WTC11 (cell line): Measurements from ENCODE around the gene EP300. TPM values are rescaled to one million over a fixed set of nuclear protein-coding genes. Genes with fewer than 3 reads are reported as not detected.
A peak's percentile ranks its signal among the peaks of the same experiment; 100 is the strongest.

ENCODE experiments used
- ATAC-seq: fragments of 200-7000 bp; cut with Tn5 transposase; 2 replicates; pipeline ENCODE4 v1.10.0; 2021; ENCODE audit warnings: mild to moderate bottlenecking, moderate library complexity
- CTCF ChIA-PET: fragments of 300-600 bp; sonication (Branson Sonifier 250); formaldehyde crosslinking; loops from one replicate; lab custom pipeline; 2021; ENCODE audit warnings: antibody characterized with exemption; lab: Charles Lee
- POLR2A ChIA-PET: fragments of 350-600 bp; sonication (Branson Sonifier 250); formaldehyde crosslinking; loops from one replicate; lab custom pipeline; 2021; ENCODE audit warnings: antibody characterized with exemption; lab: Charles Lee
- DNase-seq: peaks from one replicate; pipeline ENCODE4 v3.0.0; 2021; ENCODE audit warnings: low spot score
- H3K27ac Mint-ChIP-seq: 2 replicates; pipeline ENCODE4 v1.8.0; 2021; ENCODE audit warnings: mixed read lengths
- H3K27me3 Mint-ChIP-seq: 2 replicates; pipeline ENCODE4 v1.8.0; 2021; ENCODE audit warnings: low read depth, mild to moderate bottlenecking, moderate library complexity, mixed read lengths
- H3K36me3 Mint-ChIP-seq: 2 replicates; pipeline ENCODE4 v1.8.0; 2021; ENCODE audit warnings: mixed read lengths
- H3K4me1 Mint-ChIP-seq: 2 replicates; pipeline ENCODE4 v1.8.0; 2022; ENCODE audit warnings: mixed read lengths
- H3K4me3 Mint-ChIP-seq: 2 replicates; pipeline ENCODE4 v1.8.0; 2021; ENCODE audit warnings: mild to moderate bottlenecking, moderate library complexity, mixed read lengths
- H3K9me3 Mint-ChIP-seq: 2 replicates; pipeline ENCODE4 v1.8.0; 2021; ENCODE audit warnings: mixed read lengths
- ARID4B ChIP-seq: sonication (generic); formaldehyde crosslinking; IDR thresholded peaks from 2 replicates; pipeline ENCODE4 v1.8.0; 2023; ENCODE audit warnings: missing genetic modification reagents, mild to moderate bottlenecking, borderline replicate concordance
- CBFB ChIP-seq: sonication (generic); formaldehyde crosslinking; IDR thresholded peaks from 2 replicates; pipeline ENCODE4 v1.8.1; 2022; ENCODE audit warnings: mild to moderate bottlenecking, low read depth, missing genetic modification reagents
- E2F4 ChIP-seq: sonication (generic); formaldehyde crosslinking; IDR thresholded peaks from 2 replicates; pipeline ENCODE4 v1.8.1; 2022; ENCODE audit warnings: low read depth, mild to moderate bottlenecking, moderate library complexity, missing genetic modification reagents, borderline replicate concordance
- FOXK1 ChIP-seq: sonication (generic); formaldehyde crosslinking; IDR thresholded peaks from 2 replicates; pipeline ENCODE4 v1.8.0; 2022; ENCODE audit warnings: mild to moderate bottlenecking, moderate library complexity, missing genetic modification reagents
- FOXP1 ChIP-seq: sonication (generic); formaldehyde crosslinking; IDR thresholded peaks from 2 replicates; pipeline ENCODE4 v1.8.0; 2022; ENCODE audit warnings: missing genetic modification reagents, mild to moderate bottlenecking, moderate library complexity, borderline replicate concordance
- GABPB1 ChIP-seq: sonication (generic); formaldehyde crosslinking; IDR thresholded peaks from 2 replicates; pipeline ENCODE4 v1.8.1; 2023; ENCODE audit warnings: mild to moderate bottlenecking, missing genetic modification reagents
- JUN ChIP-seq: sonication (generic); formaldehyde crosslinking; IDR thresholded peaks from 2 replicates; pipeline ENCODE4 v1.8.0; 2023; ENCODE audit warnings: mild to moderate bottlenecking, missing genetic modification reagents
- MXD4 ChIP-seq: fragments of 250-450 bp; sonication (Bioruptor Pico); IDR thresholded peaks from 2 replicates; pipeline ENCODE4 v1.8.0; 2021; ENCODE audit warnings: mild to moderate bottlenecking, moderate library complexity, borderline replicate concordance
- NFATC4 ChIP-seq: fragments of 250-450 bp; sonication (Bioruptor Pico); IDR thresholded peaks from 2 replicates; pipeline ENCODE4 v1.9.0; 2021; ENCODE audit warnings: mild to moderate bottlenecking
- NFE2L1 ChIP-seq: sonication (generic); formaldehyde crosslinking; IDR thresholded peaks from 2 replicates; pipeline ENCODE4 v1.8.1; 2023; ENCODE audit warnings: missing genetic modification reagents
- NR1H2 ChIP-seq: sonication (generic); formaldehyde crosslinking; IDR thresholded peaks from 2 replicates; pipeline ENCODE4 v1.9.0; 2021; ENCODE audit warnings: mild to moderate bottlenecking, moderate library complexity, missing genetic modification reagents
- SMAD3 ChIP-seq: sonication (generic); formaldehyde crosslinking; IDR thresholded peaks from 2 replicates; pipeline ENCODE4 v1.8.0; 2022; ENCODE audit warnings: missing genetic modification reagents, mild to moderate bottlenecking, borderline replicate concordance
- SP1 ChIP-seq: sonication (generic); formaldehyde crosslinking; conservative IDR thresholded peaks from 2 replicates; pipeline ENCODE4 v1.8.1; 2022; ENCODE audit warnings: missing genetic modification reagents
- TP53 ChIP-seq: sonication (generic); formaldehyde crosslinking; IDR thresholded peaks from 2 replicates; pipeline ENCODE4 v1.8.1; 2023; ENCODE audit warnings: mild to moderate bottlenecking, missing genetic modification reagents
- ZMAT4 ChIP-seq: fragments of 250-450 bp; sonication (Bioruptor Pico); IDR thresholded peaks from 2 replicates; pipeline ENCODE4 v1.9.0; 2021; ENCODE audit warnings: mild to moderate bottlenecking
- ZNF317 ChIP-seq: sonication (generic); formaldehyde crosslinking; IDR thresholded peaks from 2 replicates; pipeline ENCODE4 v1.8.1; 2023; ENCODE audit warnings: low read depth, mild to moderate bottlenecking, moderate library complexity, missing genetic modification reagents, borderline replicate concordance
- ZNF416 ChIP-seq: fragments of 250-450 bp; sonication (Bioruptor Pico); IDR thresholded peaks from 2 replicates; pipeline ENCODE4 v1.9.0; 2021; ENCODE audit warnings: mild to moderate bottlenecking, inconsistent platforms
- ZNF423 ChIP-seq: fragments of 250-450 bp; sonication (Bioruptor Pico); IDR thresholded peaks from 2 replicates; pipeline ENCODE4 v2.1.2; 2022; ENCODE audit warnings: mild to moderate bottlenecking, moderate library complexity
- total RNA-seq: library from RNA; stranded (reverse); gene quantifications from 3 replicates; pipeline ENCODE4 v1.2.3, GENCODE V29; 2021
- TF ChIP-seq, protein P1 (sequence below): sonication (generic); formaldehyde crosslinking; IDR thresholded peaks from 2 replicates; pipeline ENCODE4 v1.8.1; 2023; ENCODE audit warnings: mild to moderate bottlenecking, moderate library complexity, missing genetic modification reagents
- TF ChIP-seq, protein P2 (sequence below): sonication (generic); formaldehyde crosslinking; IDR thresholded peaks from 2 replicates; pipeline ENCODE4 v1.8.0; 2022; ENCODE audit warnings: mild to moderate bottlenecking, missing genetic modification reagents
- TF ChIP-seq, protein P3 (sequence below): sonication (generic); formaldehyde crosslinking; IDR thresholded peaks from 2 replicates; pipeline ENCODE4 v1.8.1; 2022; ENCODE audit warnings: mild to moderate bottlenecking, moderate library complexity, missing genetic modification reagents
- TF ChIP-seq, protein P4 (sequence below): sonication (generic); formaldehyde crosslinking; IDR thresholded peaks from 2 replicates; pipeline ENCODE4 v1.8.0; 2022; ENCODE audit warnings: mild to moderate bottlenecking, missing genetic modification reagents

EP300 gene
- total RNA-seq, 1 experiment from 2014 or later: 97.1 TPM

DNA sequence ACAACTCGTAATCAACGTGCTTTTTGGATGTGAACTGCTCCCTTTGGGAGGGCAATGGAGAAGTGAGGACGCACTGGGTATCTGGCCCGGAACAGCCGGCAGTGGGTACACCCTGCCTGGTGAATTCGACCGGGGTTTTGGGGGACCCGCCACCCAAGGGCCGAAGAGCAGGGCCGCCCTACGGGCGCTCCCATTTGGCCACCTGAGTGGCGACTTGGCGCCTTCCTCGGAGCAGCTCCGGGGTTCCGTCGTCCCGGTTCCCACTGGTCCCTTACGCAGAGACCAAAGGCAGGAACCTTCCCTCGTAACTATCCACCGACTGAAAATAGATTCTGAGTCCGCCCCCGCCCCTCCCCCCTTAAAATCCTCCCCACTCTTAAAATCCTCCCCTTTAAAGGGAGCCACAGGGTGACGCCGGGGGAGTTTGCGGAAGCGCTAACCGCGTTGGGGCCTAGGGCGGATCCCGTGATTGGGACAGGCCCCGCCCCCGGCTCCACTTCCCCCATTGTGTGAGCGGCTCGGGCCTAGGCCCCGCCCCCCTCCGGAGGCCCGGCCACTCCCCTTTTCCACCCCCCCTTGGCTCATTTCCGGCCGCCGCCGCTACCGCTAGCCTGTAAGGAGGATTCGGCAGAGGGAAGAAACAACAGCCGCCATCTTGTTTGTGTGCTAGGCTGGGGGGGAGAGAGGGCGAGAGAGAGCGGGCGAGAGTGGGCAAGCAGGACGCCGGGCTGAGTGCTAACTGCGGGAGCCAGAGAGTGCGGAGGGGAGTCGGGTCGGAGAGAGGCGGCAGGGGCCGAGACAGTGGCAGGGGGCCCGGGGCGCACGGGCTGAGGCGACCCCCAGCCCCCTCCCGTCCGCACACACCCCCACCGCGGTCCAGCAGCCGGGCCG lies 1.0 kb upstream of the EP300 start:
- Mint-ChIP-seq H3K36me3 (peaks cover 21% of the 10 kb centered on the region), H3K27me3 (no peaks in the 10 kb centered on the region), H3K9me3 (no peaks in the 10 kb centered on the region), H3K4me3 (peak overlapping the region; percentile 91), H3K27ac (peak overlapping the region; percentile 99), H3K4me1 (peaks cover 32% of the 10 kb centered on the region)
- POLR2A ChIA-PET: interaction anchor here (0.6 to 3.9 kb wide), 2 partner anchors 69 to 140 kb away, joined by 3 to 30 read pairs; partner anchors contain the start of gene RBX1
- DNase-seq: peak; percentile 99
- CTCF ChIA-PET: interaction anchor here (1.0 to 1.8 kb wide), 2 partner anchors 155 to 169 kb away, joined by 3 to 6 read pairs; no protein-coding TSS in a partner anchor
- ATAC-seq: peak; percentile 94
- no peak for TF ChIP-seq ZNF423
- no peak for TF ChIP-seq NR1H2
- no peak for TF ChIP-seq MXD4 (CRISPR knock-in tag)
- peak; percentile 64; the same call in 1 of the 2 replicates for TF ChIP-seq NFATC4 (CRISPR knock-in tag)
- peak; percentile 92; the same call in 1 of the 2 replicates for TF ChIP-seq SMAD3 (CRISPR knock-in tag)
- TF ChIP-seq SP1 (CRISPR knock-in tag): peak; percentile 88
- TF ChIP-seq, protein P1, sequence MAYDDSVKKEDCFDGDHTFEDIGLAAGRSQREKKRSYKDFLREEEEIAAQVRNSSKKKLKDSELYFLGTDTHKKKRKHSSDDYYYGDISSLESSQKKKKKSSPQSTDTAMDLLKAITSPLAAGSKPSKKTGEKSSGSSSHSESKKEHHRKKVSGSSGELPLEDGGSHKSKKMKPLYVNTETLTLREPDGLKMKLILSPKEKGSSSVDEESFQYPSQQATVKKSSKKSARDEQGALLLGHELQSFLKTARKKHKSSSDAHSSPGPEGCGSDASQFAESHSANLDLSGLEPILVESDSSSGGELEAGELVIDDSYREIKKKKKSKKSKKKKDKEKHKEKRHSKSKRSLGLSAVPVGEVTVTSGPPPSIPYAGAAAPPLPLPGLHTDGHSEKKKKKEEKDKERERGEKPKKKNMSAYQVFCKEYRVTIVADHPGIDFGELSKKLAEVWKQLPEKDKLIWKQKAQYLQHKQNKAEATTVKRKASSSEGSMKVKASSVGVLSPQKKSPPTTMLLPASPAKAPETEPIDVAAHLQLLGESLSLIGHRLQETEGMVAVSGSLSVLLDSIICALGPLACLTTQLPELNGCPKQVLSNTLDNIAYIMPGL (CRISPR knock-in tag): 0 out of 2 replicates have a peak, but pooled peaks have one; percentile 39
- 0 out of 2 replicates have a peak, but pooled peaks have one; percentile 67 for TF ChIP-seq ZMAT4 (CRISPR knock-in tag)
- TF ChIP-seq FOXP1 (CRISPR knock-in tag): no peak; the same call in 1 of the 2 replicates
- TF ChIP-seq, protein P2, sequence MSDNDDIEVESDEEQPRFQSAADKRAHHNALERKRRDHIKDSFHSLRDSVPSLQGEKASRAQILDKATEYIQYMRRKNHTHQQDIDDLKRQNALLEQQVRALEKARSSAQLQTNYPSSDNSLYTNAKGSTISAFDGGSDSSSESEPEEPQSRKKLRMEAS (CRISPR knock-in tag): peak; percentile 22; the same call in 1 of the 2 replicates
- TF ChIP-seq E2F4 (CRISPR knock-in tag): no peak
- TF ChIP-seq, protein P3, sequence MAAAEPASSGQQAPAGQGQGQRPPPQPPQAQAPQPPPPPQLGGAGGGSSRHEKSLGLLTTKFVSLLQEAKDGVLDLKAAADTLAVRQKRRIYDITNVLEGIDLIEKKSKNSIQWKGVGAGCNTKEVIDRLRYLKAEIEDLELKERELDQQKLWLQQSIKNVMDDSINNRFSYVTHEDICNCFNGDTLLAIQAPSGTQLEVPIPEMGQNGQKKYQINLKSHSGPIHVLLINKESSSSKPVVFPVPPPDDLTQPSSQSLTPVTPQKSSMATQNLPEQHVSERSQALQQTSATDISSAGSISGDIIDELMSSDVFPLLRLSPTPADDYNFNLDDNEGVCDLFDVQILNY (CRISPR knock-in tag): peak; percentile 23; the same call in 1 of the 2 replicates
- TF ChIP-seq FOXK1 (CRISPR knock-in tag): peak; percentile 69; the same call in 1 of the 2 replicates
- TF ChIP-seq NFE2L1 (CRISPR knock-in tag): no peak; the same call in 1 of the 2 replicates
- TF ChIP-seq ARID4B: peak; percentile 37; the same call in 1 of the 2 replicates
- TF ChIP-seq TP53 (CRISPR knock-in tag): peak; percentile 68; the same call in 1 of the 2 replicates
- 0 out of 2 replicates have a peak, but pooled peaks have one; percentile 39 for TF ChIP-seq CBFB (CRISPR knock-in tag)
- TF ChIP-seq ZNF416 (CRISPR knock-in tag): 0 out of 2 replicates have a peak, but pooled peaks have one; percentile 30
- TF ChIP-seq ZNF317 (CRISPR knock-in tag): peak; percentile 30; the same call in 1 of the 2 replicates
- TF ChIP-seq, protein P4, sequence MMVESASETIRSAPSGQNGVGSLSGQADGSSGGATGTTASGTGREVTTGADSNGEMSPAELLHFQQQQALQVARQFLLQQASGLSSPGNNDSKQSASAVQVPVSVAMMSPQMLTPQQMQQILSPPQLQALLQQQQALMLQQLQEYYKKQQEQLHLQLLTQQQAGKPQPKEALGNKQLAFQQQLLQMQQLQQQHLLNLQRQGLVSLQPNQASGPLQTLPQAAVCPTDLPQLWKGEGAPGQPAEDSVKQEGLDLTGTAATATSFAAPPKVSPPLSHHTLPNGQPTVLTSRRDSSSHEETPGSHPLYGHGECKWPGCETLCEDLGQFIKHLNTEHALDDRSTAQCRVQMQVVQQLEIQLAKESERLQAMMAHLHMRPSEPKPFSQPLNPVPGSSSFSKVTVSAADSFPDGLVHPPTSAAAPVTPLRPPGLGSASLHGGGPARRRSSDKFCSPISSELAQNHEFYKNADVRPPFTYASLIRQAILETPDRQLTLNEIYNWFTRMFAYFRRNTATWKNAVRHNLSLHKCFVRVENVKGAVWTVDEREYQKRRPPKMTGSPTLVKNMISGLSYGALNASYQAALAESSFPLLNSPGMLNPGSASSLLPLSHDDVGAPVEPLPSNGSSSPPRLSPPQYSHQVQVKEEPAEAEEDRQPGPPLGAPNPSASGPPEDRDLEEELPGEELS (CRISPR knock-in tag): peak; percentile 32; the same call in 1 of the 2 replicates
- TF ChIP-seq GABPB1 (CRISPR knock-in tag): peak; percentile 58
- TF ChIP-seq JUN (CRISPR knock-in tag): no peak
